ENCODE results near the gene NDUFAF5.

DNA sequence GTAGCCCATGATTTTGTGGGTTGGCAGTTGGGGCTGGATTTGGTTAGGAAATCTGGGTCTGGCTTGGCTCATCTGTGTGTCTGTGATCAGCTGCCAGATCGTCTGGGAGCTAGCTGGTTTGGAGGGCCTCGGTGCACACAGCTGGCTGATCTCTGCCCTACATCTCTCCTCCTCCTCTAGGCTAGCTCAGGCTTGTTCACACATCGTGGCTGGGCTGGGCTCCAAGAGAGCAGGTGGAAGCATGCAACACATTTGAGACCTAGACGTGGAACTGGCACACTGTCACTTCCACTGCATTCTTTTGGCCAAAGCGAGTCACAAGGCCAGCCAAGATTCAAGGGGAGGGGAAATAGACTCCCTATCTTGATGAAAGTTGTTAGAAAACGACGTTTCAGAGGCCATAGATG, 15.9 kb downstream of the NDUFAF5 start:
- no peak for TF ChIP-seq EZH2 (IDR thresholded peaks at IDR 0.05; ENCODE audit: low read depth)
- TF ChIP-seq, protein P1, sequence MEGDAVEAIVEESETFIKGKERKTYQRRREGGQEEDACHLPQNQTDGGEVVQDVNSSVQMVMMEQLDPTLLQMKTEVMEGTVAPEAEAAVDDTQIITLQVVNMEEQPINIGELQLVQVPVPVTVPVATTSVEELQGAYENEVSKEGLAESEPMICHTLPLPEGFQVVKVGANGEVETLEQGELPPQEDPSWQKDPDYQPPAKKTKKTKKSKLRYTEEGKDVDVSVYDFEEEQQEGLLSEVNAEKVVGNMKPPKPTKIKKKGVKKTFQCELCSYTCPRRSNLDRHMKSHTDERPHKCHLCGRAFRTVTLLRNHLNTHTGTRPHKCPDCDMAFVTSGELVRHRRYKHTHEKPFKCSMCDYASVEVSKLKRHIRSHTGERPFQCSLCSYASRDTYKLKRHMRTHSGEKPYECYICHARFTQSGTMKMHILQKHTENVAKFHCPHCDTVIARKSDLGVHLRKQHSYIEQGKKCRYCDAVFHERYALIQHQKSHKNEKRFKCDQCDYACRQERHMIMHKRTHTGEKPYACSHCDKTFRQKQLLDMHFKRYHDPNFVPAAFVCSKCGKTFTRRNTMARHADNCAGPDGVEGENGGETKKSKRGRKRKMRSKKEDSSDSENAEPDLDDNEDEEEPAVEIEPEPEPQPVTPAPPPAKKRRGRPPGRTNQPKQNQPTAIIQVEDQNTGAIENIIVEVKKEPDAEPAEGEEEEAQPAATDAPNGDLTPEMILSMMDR (conservative IDR thresholded peaks at IDR 0.05), result no peak

Measured in PC-9 (cell line).